Activated CD4-positive, alpha-beta memory T cell treated with anti-CD3 and anti-CD28 coated beads for 36 hours (primary cell): ENCODE data around the gene EXOC3L4. TPM values are rescaled to one million over a fixed set of nuclear protein-coding genes. Genes with fewer than 3 reads are reported as not detected.

ENCODE experiments used
- CTCF ChIA-PET: fragments of 350-600 bp; sonication (Branson Sonifier 250); formaldehyde crosslinking; loops from one replicate; lab custom pipeline; 2021; ENCODE audit warnings: antibody characterized with exemption, inconsistent platforms; lab: Charles Lee
- POLR2A ChIA-PET: fragments of 350-600 bp; sonication (Branson Sonifier 250); formaldehyde crosslinking; loops from one replicate; lab custom pipeline; 2021; ENCODE audit warnings: antibody characterized with exemption; lab: Charles Lee
- DNase-seq: peaks from one replicate; pipeline ENCODE4 v3.0.0-alpha.2; 2020
- H3K27ac Mint-ChIP-seq: one replicate; pipeline ENCODE4 v1.8.0; 2021; ENCODE audit warnings: mixed read lengths
- H3K27me3 Mint-ChIP-seq: one replicate; pipeline ENCODE4 v1.8.0; 2021; ENCODE audit warnings: mixed read lengths
- H3K36me3 Mint-ChIP-seq: one replicate; pipeline ENCODE4 v1.8.0; 2021; ENCODE audit warnings: mixed read lengths
- H3K4me1 Mint-ChIP-seq: one replicate; pipeline ENCODE4 v1.8.0; 2021; ENCODE audit warnings: low read depth, mixed read lengths
- H3K4me3 Mint-ChIP-seq: one replicate; pipeline ENCODE4 v1.8.0; 2021; ENCODE audit warnings: mild to moderate bottlenecking, mixed read lengths
- H3K9me3 Mint-ChIP-seq: one replicate; pipeline ENCODE4 v1.8.0; 2021; ENCODE audit warnings: mixed read lengths
- intact Hi-C: fragments of 100-400 bp; cut with micrococcal nuclease; formaldehyde crosslinking; loops from one replicate; pipeline ENCODE4 v1.15.1; 2023
- total RNA-seq, 2 experiments: library from RNA; stranded (reverse); gene quantifications; one replicate each; pipeline ENCODE4 v1.2.3, GENCODE V29; 2021

The EXOC3L4 gene
- total RNA-seq, 2 experiments from 2014 or later, result not detected

DNA sequence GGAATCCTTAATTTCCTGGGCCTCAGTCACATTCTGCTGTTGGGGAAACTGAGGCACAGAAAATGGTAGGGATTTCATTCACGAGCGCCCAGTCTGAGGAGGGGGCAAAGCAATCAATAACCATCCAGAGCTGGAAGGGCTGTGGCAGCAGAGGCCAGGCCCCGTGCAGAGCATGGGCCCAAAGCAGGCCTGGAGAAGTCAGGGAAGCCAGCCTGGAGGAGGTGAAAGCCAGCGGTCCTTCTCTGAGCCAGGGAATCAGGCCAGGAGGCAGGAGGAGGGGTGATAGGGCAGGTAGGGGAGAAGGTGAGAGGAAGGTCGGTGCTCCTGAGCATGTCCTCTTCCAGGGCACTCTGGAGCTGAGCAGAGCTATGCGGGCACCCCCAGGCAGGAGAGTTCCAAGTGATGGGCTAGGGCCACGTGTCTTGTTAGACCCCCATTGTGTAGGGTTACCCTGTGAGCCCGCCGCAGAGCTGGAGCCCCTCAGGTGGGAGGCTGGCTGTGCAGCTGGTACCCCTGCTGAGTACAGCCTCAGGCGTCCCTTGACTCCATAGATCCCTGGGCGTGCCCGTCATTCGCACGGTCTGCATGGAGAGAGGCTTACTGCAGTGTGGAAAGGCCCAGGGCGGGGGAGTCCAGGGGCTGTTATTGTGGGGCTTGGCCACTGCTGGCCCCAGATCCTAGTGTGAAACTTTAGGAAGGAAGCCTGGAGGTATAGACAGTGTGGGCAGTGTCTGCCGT is 33.5 kb downstream of the EXOC3L4 start:
- ChIA-PET CTCF (no interaction called here), POLR2A (no interaction called here)
- Mint-ChIP-seq H3K27ac (no peak overlapping the region), H3K4me3 (no peak overlapping the region), H3K9me3 (no peaks in the 10 kb centered on the region), H3K4me1 (peaks cover 2% of the 10 kb centered on the region), H3K36me3 (no peaks in the 10 kb centered on the region), H3K27me3 (peaks cover 11% of the 10 kb centered on the region)
- intact Hi-C loops, result no loop called here
- no peak for DNase-seq

DNA sequence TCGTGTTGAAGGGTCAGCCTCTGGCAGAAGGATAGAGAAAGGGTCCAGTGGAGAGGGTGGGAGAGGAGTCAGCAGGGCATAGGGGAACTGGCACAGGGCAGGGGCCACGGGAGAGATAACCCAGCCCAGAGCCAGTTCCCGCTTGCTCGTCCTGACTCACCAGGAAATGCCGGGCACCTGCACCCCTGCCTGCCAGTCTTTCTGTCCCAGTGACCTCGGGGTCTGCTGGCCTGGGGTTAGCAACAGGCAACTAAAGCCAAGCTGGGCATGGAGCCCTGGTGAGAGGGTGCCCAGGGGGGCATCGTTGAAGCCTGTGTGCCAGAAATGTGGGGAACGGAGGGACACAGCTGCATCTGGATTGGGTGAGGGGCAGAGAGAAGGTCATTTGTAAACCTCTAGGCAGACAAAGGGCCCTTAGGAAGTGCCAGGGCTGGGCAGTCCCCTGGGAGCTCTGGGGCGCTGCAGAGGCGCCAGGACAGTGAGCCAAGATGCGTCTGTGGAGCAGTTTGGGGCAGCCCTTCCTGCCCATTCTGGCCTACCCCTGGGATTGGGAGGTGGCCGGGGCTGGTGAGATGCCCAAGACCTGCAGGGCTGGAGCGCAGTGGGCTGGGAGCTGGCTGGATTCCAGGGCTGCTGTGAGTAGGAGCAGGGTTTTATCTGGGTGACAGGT is 34.2 kb downstream of the EXOC3L4 start:
- no peak for DNase-seq
- H3K36me3 Mint-ChIP-seq, result no peaks in the 10 kb centered on the region
- H3K9me3 Mint-ChIP-seq, result no peaks in the 10 kb centered on the region
- no peak overlapping the region for H3K4me3 Mint-ChIP-seq
- peaks cover 2% of the 10 kb centered on the region for H3K4me1 Mint-ChIP-seq
- CTCF ChIA-PET, result interaction anchor here (0.5 to 2.7 kb wide), 2 partner anchors 24 to 56 kb away, joined by 4 to 12 read pairs; no protein-coding TSS in a partner anchor
- H3K27ac Mint-ChIP-seq, result no peak overlapping the region
- H3K27me3 Mint-ChIP-seq, result peaks cover 11% of the 10 kb centered on the region
- POLR2A ChIA-PET, result no interaction called here
- intact Hi-C loops, result no loop called here

DNA sequence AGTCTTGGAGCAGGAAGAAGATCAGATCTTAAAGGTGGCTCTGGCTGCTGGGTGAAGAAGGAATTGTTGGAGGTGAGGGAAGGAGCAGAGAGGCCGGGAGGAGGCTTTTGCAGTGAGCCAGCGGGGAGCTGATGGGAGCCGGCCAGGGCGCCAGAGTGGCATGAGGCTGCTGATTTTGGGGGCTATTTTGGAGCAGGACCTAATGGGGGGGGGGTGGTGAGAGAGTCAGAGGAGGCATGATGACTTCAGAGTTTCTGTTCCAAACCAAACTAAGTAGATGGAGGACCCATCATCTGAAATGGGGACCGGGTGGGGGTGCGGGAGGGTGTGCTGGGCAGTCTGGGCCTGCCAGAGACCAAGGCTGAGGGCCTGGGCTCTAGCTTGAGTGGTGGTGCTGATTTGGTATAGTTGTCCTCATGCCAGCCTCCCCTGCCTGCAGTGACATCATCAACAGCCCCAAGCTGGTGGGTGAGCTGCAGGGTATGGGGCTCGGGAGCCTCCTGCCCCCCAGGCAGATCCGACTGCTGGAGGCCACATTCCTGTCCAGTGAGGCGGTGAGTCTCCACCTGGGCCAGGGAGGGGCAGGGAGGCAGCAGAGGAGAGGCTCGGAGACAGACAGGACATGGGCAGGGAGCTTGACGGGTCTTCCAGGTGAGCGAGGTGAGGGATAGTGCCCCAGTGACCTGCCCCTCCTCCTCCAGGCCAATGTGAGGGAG is 34.9 kb downstream of the EXOC3L4 start:
- H3K9me3 Mint-ChIP-seq, result no peaks in the 10 kb centered on the region
- H3K4me3 Mint-ChIP-seq, result no peak overlapping the region
- H3K27me3 Mint-ChIP-seq, result peaks cover 5% of the 10 kb centered on the region
- DNase-seq, result no peak
- ChIA-PET CTCF (interaction anchor here (0.5 to 2.7 kb wide), 2 partner anchors 25 to 55 kb away, joined by 4 to 12 read pairs; no protein-coding TSS in a partner anchor), POLR2A (no interaction called here)
- intact Hi-C loops, result no loop called here
- H3K27ac Mint-ChIP-seq, result no peak overlapping the region
- no peaks in the 10 kb centered on the region for H3K4me1 Mint-ChIP-seq
- no peaks in the 10 kb centered on the region for H3K36me3 Mint-ChIP-seq

DNA sequence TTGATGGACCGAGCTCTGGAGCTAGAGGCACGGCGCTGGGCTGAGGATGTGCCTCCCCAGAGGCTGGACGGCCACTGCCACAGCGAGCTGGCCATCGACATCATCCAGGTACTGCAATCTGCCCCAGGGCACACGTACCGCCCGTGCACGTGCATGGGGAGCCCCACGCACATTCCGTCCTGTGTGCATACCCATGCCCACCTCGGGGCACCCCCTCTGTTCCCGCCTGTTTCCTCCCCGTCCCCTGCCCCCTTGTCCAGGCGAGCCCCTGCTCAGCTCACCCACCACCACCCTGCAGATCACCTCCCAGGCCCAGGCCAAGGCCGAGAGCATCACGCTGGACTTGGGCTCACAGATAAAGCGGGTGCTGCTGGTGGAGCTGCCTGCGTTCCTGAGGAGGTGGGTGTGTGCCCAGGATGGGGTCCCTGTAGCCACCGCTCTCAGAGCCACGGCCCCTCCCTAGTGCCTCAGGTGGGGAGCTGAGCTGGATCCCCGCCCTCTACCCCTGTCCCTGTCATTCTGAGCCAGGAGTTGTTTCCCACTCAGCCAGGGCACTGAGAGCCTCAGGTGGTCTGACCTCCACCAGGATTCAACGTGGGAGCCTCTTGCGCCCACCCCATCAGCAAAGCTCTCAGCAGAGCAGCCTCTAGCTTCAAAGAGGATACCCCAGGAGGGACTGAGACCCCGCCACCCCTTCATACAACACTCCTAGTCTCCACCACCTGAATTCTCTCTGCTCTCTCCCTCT is 35.7 kb downstream of the EXOC3L4 start:
- Mint-ChIP-seq H3K9me3 (no peaks in the 10 kb centered on the region), H3K4me1 (no peaks in the 10 kb centered on the region), H3K4me3 (no peak overlapping the region), H3K36me3 (no peaks in the 10 kb centered on the region), H3K27ac (no peak overlapping the region), H3K27me3 (peaks cover 5% of the 10 kb centered on the region)
- ChIA-PET POLR2A (no interaction called here), CTCF (interaction anchor here (2.7 kb wide), 1 partner anchor 25 kb away, joined by 12 read pairs; no protein-coding TSS in a partner anchor)
- DNase-seq, result no peak
- intact Hi-C loops, result no loop called here

DNA sequence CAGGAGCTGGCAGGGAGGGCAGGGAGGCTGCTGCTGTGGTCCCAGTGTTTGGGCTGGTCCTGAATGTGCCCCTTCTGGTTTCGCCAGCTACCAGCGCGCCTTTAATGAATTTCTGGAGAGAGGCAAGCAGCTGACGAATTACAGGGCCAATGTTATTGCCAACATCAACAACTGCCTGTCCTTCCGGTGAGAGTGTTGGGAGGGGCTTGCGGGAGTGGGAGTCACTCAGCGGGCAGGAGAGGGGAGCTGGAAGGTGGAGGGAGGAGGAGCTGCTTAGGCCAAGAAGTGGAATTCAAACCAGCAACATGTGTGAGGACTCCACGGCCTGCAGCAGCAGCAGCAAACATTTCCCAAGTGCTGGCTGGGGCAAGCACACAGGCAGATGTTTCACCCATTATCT is 36.4 kb downstream of the EXOC3L4 start:
- no peak for DNase-seq
- Mint-ChIP-seq H3K4me1 (no peaks in the 10 kb centered on the region), H3K27ac (no peak overlapping the region), H3K9me3 (no peaks in the 10 kb centered on the region), H3K36me3 (no peaks in the 10 kb centered on the region), H3K4me3 (no peak overlapping the region), H3K27me3 (peaks cover 5% of the 10 kb centered on the region)
- CTCF ChIA-PET, result interaction anchor here (2.7 kb wide), 1 partner anchor 26 kb away, joined by 12 read pairs; no protein-coding TSS in a partner anchor
- intact Hi-C loops, result no loop called here
- POLR2A ChIA-PET, result interaction anchor here (0.6 kb wide), 1 partner anchor 343 kb away, joined by 3 read pairs; no protein-coding TSS in a partner anchor

DNA sequence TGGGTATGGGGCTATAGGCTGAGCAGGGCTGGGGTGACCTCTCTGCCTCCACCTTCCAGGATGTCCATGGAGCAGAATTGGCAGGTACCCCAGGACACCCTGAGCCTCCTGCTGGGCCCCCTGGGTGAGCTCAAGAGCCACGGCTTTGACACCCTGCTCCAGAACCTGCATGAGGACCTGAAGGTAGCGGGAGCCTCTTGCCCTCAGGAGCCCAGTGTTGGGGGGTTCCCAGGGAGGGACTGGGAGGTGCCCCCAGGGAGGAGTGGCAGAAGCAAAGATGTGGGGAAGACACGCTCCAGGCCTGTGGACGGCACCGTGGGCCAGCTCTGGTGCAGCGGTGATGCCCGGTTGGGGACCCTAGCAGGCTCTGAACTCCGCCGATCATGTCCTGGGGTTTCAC is 37.1 kb downstream of the EXOC3L4 start:
- H3K27ac Mint-ChIP-seq, result no peak overlapping the region
- no peak overlapping the region for H3K4me3 Mint-ChIP-seq
- H3K9me3 Mint-ChIP-seq, result no peaks in the 10 kb centered on the region
- intact Hi-C loops, result no loop called here
- DNase-seq, result no peak
- H3K27me3 Mint-ChIP-seq, result peaks cover 5% of the 10 kb centered on the region
- POLR2A ChIA-PET, result interaction anchor here (0.6 kb wide), 1 partner anchor 344 kb away, joined by 3 read pairs; no protein-coding TSS in a partner anchor
- H3K36me3 Mint-ChIP-seq, result no peaks in the 10 kb centered on the region
- CTCF ChIA-PET, result interaction anchor here (2.7 kb wide), 1 partner anchor 27 kb away, joined by 12 read pairs; no protein-coding TSS in a partner anchor
- H3K4me1 Mint-ChIP-seq, result no peaks in the 10 kb centered on the region

GRCh38 chr14:103132381-103133209 is 38.1 kb downstream of the EXOC3L4 start:
- no peaks in the 10 kb centered on the region for H3K4me1 Mint-ChIP-seq
- H3K36me3 Mint-ChIP-seq, result no peaks in the 10 kb centered on the region
- no peak overlapping the region for H3K27ac Mint-ChIP-seq
- H3K27me3 Mint-ChIP-seq, result peaks cover 5% of the 10 kb centered on the region
- no peak for DNase-seq
- no peak overlapping the region for H3K4me3 Mint-ChIP-seq
- no peaks in the 10 kb centered on the region for H3K9me3 Mint-ChIP-seq
- ChIA-PET POLR2A (no interaction called here), CTCF (no interaction called here)
- intact Hi-C loops, result no loop called here

DNA sequence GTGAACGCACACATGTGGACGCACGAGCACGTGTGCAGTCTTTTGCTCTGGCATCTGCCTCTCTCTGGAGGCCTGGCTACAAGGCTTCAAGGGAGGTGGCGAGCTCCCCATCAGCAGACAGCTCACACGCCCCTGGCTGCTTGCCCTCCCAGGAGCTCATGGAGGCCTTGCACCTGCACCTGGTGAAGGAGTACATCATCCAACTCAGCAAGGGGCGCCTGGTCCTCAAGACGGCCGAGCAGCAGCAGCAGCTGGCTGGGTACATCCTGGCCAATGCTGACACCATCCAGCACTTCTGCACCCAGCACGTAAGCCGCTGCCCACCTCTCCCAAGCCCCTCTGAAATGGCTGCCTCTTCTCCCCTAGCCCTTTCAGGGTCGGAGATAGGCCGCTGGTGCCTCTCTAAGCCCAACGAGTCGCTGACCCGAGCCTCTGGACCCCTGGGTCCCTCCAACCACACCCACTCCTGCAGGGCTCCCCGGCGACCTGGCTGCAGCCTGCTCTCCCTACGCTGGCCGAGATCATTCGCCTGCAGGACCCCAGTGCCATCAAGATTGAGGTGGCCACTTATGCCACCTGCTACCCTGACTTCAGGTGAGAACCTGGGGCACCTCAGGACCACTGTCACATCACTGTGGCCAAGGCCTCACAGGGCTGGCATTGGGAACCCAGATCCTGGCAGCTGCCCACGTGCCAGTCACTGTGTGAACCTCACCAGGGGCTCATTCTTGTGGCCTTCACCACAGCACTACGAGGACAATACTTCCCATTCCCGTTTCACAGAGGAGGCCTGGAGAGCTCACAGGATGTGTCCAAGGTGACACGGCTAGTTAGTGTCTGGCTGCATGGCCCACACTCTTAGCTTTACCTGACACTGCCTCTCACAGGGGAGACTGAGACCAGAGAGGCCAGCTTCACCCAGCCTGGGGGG is 39.0 kb downstream of the EXOC3L4 start:
- intact Hi-C loops, result no loop called here
- Mint-ChIP-seq H3K27ac (no peak overlapping the region), H3K4me1 (no peaks in the 10 kb centered on the region), H3K27me3 (peaks cover 5% of the 10 kb centered on the region), H3K9me3 (no peaks in the 10 kb centered on the region), H3K4me3 (no peak overlapping the region), H3K36me3 (no peaks in the 10 kb centered on the region)
- ChIA-PET POLR2A (no interaction called here), CTCF (no interaction called here)
- DNase-seq, result no peak

DNA sequence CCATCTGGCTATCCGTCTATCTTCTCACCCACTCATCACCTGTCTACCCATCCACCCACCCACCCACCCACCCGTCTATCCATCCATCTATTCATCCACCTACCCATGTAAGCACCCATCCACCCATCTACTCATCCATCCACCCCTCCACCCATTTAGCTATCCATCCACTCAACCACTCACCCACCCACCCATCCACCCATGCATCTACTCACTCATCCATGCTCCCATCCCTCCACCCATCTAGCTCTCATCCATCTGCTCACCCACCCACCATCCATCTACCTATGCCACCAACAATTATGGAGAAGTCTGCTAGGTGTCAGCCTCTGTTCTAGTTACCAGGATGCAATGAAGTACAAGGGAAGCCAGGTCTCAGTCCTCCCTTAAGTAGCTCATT is 39.9 kb downstream of the EXOC3L4 start:
- Mint-ChIP-seq H3K4me3 (no peak overlapping the region), H3K27ac (no peak overlapping the region), H3K36me3 (no peaks in the 10 kb centered on the region), H3K27me3 (peaks cover 4% of the 10 kb centered on the region), H3K4me1 (no peaks in the 10 kb centered on the region), H3K9me3 (no peaks in the 10 kb centered on the region)
- intact Hi-C loops, result no loop called here
- ChIA-PET CTCF (interaction anchor here (3.4 kb wide), 1 partner anchor 30 kb away, joined by 15 read pairs; no protein-coding TSS in a partner anchor), POLR2A (no interaction called here)
- DNase-seq, result no peak

DNA sequence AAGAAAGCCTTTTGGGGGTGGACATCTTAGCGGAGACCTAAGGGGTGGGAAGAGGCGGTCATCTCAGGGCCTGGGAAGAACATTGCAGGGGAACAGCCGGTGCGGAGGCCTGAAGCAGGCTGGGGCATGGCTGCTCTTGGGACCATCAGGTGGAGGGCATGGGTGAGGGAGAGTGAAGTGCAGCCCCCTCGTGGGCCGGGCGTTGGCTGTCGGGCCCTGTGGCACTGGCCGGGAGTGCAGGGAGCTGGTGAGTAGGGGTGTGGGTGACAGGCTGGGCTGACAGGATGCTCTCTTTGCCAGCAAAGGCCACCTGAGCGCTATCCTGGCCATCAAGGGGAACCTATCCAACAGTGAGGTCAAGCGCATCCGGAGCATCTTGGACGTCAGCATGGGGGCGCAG is 40.4 kb downstream of the EXOC3L4 start:
- Mint-ChIP-seq H3K27ac (no peak overlapping the region), H3K9me3 (no peaks in the 10 kb centered on the region), H3K4me1 (no peaks in the 10 kb centered on the region), H3K27me3 (peaks cover 7% of the 10 kb centered on the region), H3K36me3 (no peaks in the 10 kb centered on the region), H3K4me3 (no peak overlapping the region)
- ChIA-PET POLR2A (no interaction called here), CTCF (interaction anchor here (3.4 kb wide), 1 partner anchor 30 kb away, joined by 15 read pairs; no protein-coding TSS in a partner anchor)
- DNase-seq, result no peak
- intact Hi-C loops, result no loop called here
